DND-41 (cell line): ENCODE data around the gene ME3.

Experiments used
- ATAC-seq: fragments of 200-7000 bp; cut with Tn5 transposase; 3 replicates; pipeline ENCODE4 v1.9.1; 2021; ENCODE audit warnings: low read depth; ENCODE audit not compliant: insufficient read depth
- DNase-seq: peaks from one replicate; pipeline ENCODE4 v3.0.0-alpha.2; 2020
- H2AFZ ChIP-seq: 2 replicates; pipeline ENCODE4 v1.6.0; 2012; ENCODE audit warnings: low read depth, low read length
- H3K27ac ChIP-seq: 2 replicates; pipeline ENCODE4 v1.5.1; 2012; ENCODE audit warnings: low read length, inconsistent platforms
- H3K27me3 ChIP-seq: fragments of 200-600 bp; sonication (generic); 2 replicates; pipeline ENCODE4 v1.6.0; 2012; ENCODE audit warnings: low read length, mild to moderate bottlenecking, inconsistent platforms; ENCODE audit not compliant: insufficient read depth, poor library complexity
- H3K36me3 ChIP-seq: 2 replicates; pipeline ENCODE4 v1.5.1; 2012; ENCODE audit warnings: low read length, inconsistent platforms; ENCODE audit not compliant: insufficient read depth
- H3K4me1 ChIP-seq: 2 replicates; pipeline ENCODE4 v1.5.1; 2012; ENCODE audit warnings: mild to moderate bottlenecking, low read length; ENCODE audit not compliant: insufficient read depth
- H3K4me2 ChIP-seq: 2 replicates; pipeline ENCODE4 v1.6.0; 2012; ENCODE audit warnings: mild to moderate bottlenecking, moderate library complexity, low read length, inconsistent platforms; ENCODE audit not compliant: insufficient read depth
- H3K4me3 ChIP-seq, 2 experiments: fragments of 200-600 bp in 1 of 2; shearing (Covaris generic) in 1 of 2; 2 replicates each; pipeline ENCODE4 v1.5.1; 2012 to 2016; ENCODE audit warnings: inconsistent platforms in 2 of 2, low read length in 2 of 2, mild to moderate bottlenecking in 2 of 2, low read depth in 1 of 2, moderate library complexity in 1 of 2
- H3K79me2 ChIP-seq: 2 replicates; pipeline ENCODE4 v1.6.0; 2012; ENCODE audit warnings: low read length, inconsistent platforms; ENCODE audit not compliant: insufficient read depth
- H3K9ac ChIP-seq: 2 replicates; pipeline ENCODE4 v1.6.0; 2012; ENCODE audit warnings: low read depth, mild to moderate bottlenecking, inconsistent platforms, low read length, moderate library complexity
- H3K9me3 ChIP-seq: 2 replicates; pipeline ENCODE4 v1.5.1; 2012; ENCODE audit warnings: low read length, moderate library complexity, mild to moderate bottlenecking, inconsistent platforms; ENCODE audit not compliant: insufficient read depth, severe bottlenecking
- H4K20me1 ChIP-seq: 2 replicates; pipeline ENCODE4 v1.6.0; 2012; ENCODE audit warnings: low read length; ENCODE audit not compliant: insufficient read depth
- EZH2 ChIP-seq: IDR thresholded peaks from 3 replicates; pipeline ENCODE4 v1.6.1; 2012; ENCODE audit warnings: borderline replicate concordance, low read depth, mild to moderate bottlenecking, moderate library complexity, low read length, inconsistent platforms; ENCODE audit not compliant: severe bottlenecking
- TF ChIP-seq, protein P1 (sequence below): IDR thresholded peaks from 2 replicates; pipeline ENCODE4 v1.5.1; 2012; ENCODE audit warnings: borderline replicate concordance, low read length, moderate library complexity, mild to moderate bottlenecking; ENCODE audit not compliant: poor library complexity, severe bottlenecking; ENCODE audit errors: extremely low read depth

ME3 gene

DNA sequence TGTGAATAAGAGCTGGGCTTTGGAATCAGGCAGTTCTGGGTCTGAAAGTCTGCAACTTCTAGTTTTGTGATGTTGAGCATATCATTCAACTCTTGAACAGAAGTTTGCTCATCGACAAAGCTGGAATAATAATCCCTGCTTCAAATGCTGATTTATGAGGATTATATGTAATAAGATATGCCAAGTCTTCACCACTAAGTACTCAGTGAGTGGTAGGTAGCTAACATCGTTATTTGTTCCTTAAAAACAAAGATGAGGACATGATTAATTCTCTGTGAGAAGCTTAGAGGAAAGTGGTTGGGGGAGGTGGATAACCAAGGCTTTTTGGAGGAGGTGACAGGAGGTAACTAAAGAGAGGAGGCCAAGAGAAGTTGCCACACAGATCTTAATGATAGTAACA, 96.5 kb downstream of the ME3 start:
- H3K27ac ChIP-seq: no peak overlapping the region

DNA sequence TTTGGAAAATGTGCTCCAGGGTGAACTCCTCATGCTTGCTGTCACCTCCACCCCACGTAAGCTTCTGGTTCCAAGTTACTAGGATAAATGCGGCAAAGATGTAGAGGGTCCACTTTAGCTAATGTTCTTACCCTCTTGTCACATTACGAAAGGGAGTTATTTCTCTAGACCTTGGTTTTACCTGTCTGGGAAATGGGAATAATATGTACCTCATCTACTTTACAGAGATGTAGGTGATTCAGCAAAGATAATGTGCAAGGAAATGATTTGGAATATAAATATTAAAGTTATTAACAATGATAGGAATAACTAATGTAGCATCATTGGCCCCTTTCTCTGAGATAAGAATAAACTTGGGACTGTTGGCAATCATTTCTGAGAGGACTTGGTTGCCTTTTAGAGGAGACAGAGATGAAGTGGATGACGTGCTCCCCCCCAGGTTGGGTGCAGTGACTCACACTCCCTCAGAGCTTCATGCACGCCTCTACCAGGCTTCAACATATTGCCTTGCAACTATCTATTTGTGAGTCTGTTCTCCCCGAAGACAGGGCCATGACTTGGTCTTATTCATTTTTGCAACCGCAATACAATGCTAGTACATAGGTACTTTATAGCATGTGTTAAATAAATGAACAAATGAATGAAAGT, 97.1 kb downstream of the ME3 start:
- Histone ChIP-seq H3K4me2 (no peak overlapping the region), H2AFZ (no peak overlapping the region), H3K27me3 (no peaks in the 10 kb centered on the region), H4K20me1 (no peaks in the 10 kb centered on the region), H3K9ac (no peak overlapping the region), H3K9me3 (no peaks in the 10 kb centered on the region), H3K4me3 (no peak overlapping the region), H3K4me1 (no peaks in the 10 kb centered on the region), H3K27ac (no peak overlapping the region), H3K36me3 (no peaks in the 10 kb centered on the region), H3K79me2 (no peaks in the 10 kb centered on the region)
- ATAC-seq (no peak), DNase-seq (no peak)
- no peak for TF ChIP-seq EZH2
- TF ChIP-seq, protein P1, sequence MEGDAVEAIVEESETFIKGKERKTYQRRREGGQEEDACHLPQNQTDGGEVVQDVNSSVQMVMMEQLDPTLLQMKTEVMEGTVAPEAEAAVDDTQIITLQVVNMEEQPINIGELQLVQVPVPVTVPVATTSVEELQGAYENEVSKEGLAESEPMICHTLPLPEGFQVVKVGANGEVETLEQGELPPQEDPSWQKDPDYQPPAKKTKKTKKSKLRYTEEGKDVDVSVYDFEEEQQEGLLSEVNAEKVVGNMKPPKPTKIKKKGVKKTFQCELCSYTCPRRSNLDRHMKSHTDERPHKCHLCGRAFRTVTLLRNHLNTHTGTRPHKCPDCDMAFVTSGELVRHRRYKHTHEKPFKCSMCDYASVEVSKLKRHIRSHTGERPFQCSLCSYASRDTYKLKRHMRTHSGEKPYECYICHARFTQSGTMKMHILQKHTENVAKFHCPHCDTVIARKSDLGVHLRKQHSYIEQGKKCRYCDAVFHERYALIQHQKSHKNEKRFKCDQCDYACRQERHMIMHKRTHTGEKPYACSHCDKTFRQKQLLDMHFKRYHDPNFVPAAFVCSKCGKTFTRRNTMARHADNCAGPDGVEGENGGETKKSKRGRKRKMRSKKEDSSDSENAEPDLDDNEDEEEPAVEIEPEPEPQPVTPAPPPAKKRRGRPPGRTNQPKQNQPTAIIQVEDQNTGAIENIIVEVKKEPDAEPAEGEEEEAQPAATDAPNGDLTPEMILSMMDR: no peak

More for the DNA sequence above, 96.5 kb downstream of the ME3 start:
- H3K79me2 ChIP-seq: no peaks in the 10 kb centered on the region
- H3K27me3 ChIP-seq: no peaks in the 10 kb centered on the region
- TF ChIP-seq, protein P1: no peak
- no peak for TF ChIP-seq EZH2
- no peaks in the 10 kb centered on the region for H4K20me1 ChIP-seq
- H3K36me3 ChIP-seq: no peaks in the 10 kb centered on the region
- no peak for DNase-seq
- no peak overlapping the region for H3K4me2 ChIP-seq
- H3K4me1 ChIP-seq: no peaks in the 10 kb centered on the region
- H3K9me3 ChIP-seq: no peaks in the 10 kb centered on the region
- no peak overlapping the region for H3K4me3 ChIP-seq
- ATAC-seq: no peak
- no peak overlapping the region for H2AFZ ChIP-seq
- H3K9ac ChIP-seq: no peak overlapping the region

DNA sequence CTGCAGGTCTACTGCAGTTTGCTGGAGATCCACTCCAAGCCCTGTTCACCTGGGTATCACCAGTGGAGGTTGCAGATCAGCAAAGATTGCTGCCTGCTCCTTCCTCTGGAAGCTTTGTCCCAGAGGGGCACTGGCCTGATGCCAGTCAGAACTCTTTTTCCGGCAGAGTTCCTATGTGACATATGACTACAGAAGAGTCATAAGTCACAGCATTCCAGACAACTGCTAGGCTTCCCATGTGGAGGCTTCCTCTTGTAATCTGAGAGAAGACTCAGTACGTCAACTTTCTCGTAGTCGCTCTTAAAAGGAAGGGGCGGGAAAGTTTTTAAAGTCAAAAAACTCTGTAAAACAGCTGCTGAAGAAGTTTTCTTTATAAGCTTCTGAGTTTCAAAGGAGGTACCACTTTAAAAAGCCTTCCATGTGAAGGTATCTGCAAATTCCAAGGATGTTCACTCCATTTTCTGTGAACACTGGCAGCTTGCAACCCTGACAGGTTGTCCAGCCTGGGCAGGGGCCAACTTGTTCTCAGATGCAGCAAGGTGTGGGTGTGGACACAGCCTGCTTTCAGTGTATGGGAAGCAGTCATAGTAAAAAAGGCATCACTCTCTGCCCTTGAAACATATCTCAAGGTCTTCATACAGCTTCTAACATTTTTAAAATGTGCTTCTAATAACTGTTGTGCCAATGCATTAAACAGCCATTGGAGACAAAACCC, 97.8 kb downstream of the ME3 start:
- Histone ChIP-seq H3K4me3 (no peak overlapping the region), H3K9me3 (no peaks in the 10 kb centered on the region)
- no peak for ATAC-seq

More for the DNA sequence above, 97.8 kb downstream of the ME3 start:
- Histone ChIP-seq H3K27me3 (no peaks in the 10 kb centered on the region), H2AFZ (no peak overlapping the region), H3K36me3 (no peaks in the 10 kb centered on the region), H3K9ac (no peak overlapping the region), H4K20me1 (no peaks in the 10 kb centered on the region), H3K4me1 (no peaks in the 10 kb centered on the region), H3K4me2 (no peak overlapping the region), H3K27ac (no peak overlapping the region), H3K79me2 (no peaks in the 10 kb centered on the region)
- no peak for DNase-seq
- TF ChIP-seq, protein P1: no peak
- TF ChIP-seq EZH2: no peak
